Calu3 (cell line): ENCODE results near the gene SDC1. TPM values are rescaled to one million over a fixed set of nuclear protein-coding genes. Genes with fewer than 3 reads are reported as not detected.

Source experiments
- BruUV-seq: library from RNA; stranded (reverse); fragments of 400-500 nt; replicated peaks from 2 replicates; lab custom pipeline; 2021; lab: Mats Ljungman, UMichigan
- CTCF ChIA-PET: fragments of 300-600 bp; sonication (Branson Sonifier 250); formaldehyde crosslinking; loops from one replicate; lab custom pipeline; 2022; ENCODE audit warnings: antibody characterized with exemption; lab: Charles Lee
- DNase-seq: peaks from one replicate; pipeline ENCODE4 v3.0.0; 2022
- H3K27ac Mint-ChIP-seq: one replicate; pipeline ENCODE4 v1.8.0; 2022; ENCODE audit warnings: mixed read lengths; ENCODE audit not compliant: unreplicated experiment
- H3K27me3 Mint-ChIP-seq: one replicate; pipeline ENCODE4 v1.8.0; 2022; ENCODE audit warnings: mixed read lengths; ENCODE audit not compliant: unreplicated experiment
- H3K36me3 Mint-ChIP-seq: one replicate; pipeline ENCODE4 v1.8.0; 2022; ENCODE audit warnings: mild to moderate bottlenecking, moderate library complexity, mixed read lengths; ENCODE audit not compliant: insufficient read depth, unreplicated experiment
- H3K4me1 Mint-ChIP-seq: one replicate; pipeline ENCODE4 v1.8.0; 2022; ENCODE audit warnings: mild to moderate bottlenecking, low read depth, mixed read lengths; ENCODE audit not compliant: unreplicated experiment
- H3K4me3 Mint-ChIP-seq: one replicate; pipeline ENCODE4 v1.8.0; 2022; ENCODE audit warnings: mild to moderate bottlenecking, low read depth, moderate library complexity, mixed read lengths; ENCODE audit not compliant: unreplicated experiment
- H3K9me3 Mint-ChIP-seq: one replicate; pipeline ENCODE4 v1.8.0; 2022; ENCODE audit warnings: low read depth, mixed read lengths; ENCODE audit not compliant: unreplicated experiment
- CTCF ChIP-seq: fragments of 200-600 bp; IDR thresholded peaks from one replicate; pipeline ENCODE4 v1.8.0; 2022; ENCODE audit warnings: antibody characterized with exemption; ENCODE audit not compliant: unreplicated experiment
- intact Hi-C: fragments of 100-400 bp; cut with micrococcal nuclease; formaldehyde crosslinking; loops from one replicate; pipeline ENCODE4 v1.10.0; 2022; ENCODE audit not compliant: unreplicated experiment
- total RNA-seq: library from RNA; stranded (reverse); gene quantifications from 2 replicates; pipeline ENCODE4 v1.2.3, GENCODE V29; 2022

SDC1 gene
- total RNA-seq, 1 experiment from 2014 or later, result 118 TPM

GRCh38 chr2:20150806-20151571 lies 73.9 kb downstream of the SDC1 start:
- H3K27me3 Mint-ChIP-seq, result no peaks in the 10 kb centered on the region
- CTCF ChIA-PET, result no interaction called here
- intact Hi-C loops, result no loop called here
- BruUV-seq, result no TSS peak
- H3K36me3 Mint-ChIP-seq, result no peaks in the 10 kb centered on the region
- no peak overlapping the region for H3K4me3 Mint-ChIP-seq
- H3K4me1 Mint-ChIP-seq, result peaks cover 35% of the 10 kb centered on the region
- no peak for TF ChIP-seq CTCF
- H3K9me3 Mint-ChIP-seq, result no peaks in the 10 kb centered on the region
- H3K27ac Mint-ChIP-seq, result no peak overlapping the region
- DNase-seq, result no peak

Other genes starting within 250 kb of the SDC1 start
- gene WDR35, start 235.0 kb downstream of the SDC1 start, total RNA-seq, result 8.8 and 9.8 TPM in 2 replicates
- 2.3 and 3.4 TPM in 2 replicates for gene MATN3, start 212.5 kb downstream of the SDC1 start, total RNA-seq
- gene LAPTM4A, start 173.5 kb downstream of the SDC1 start, total RNA-seq, result 129 and 131 TPM in 2 replicates
- gene PUM2, start 125.7 kb upstream of the SDC1 start, total RNA-seq, result 96.8 and 106 TPM in 2 replicates
- 143 and 147 TPM in 2 replicates for gene RHOB, start 221.9 kb upstream of the SDC1 start, total RNA-seq